GM21529 (cell line): ENCODE measurements around the gene NXPE3.
"Not testable (repeated sequence)": the region's sequence is repeated elsewhere in the genome, so short reads cannot be mapped to it uniquely, and the experiment has no call there.

ENCODE experiments used
- ATAC-seq: cut with Tn5 transposase; IDR thresholded peaks from one replicate; pipeline ENCODE4 v1.9.1; 2021; ENCODE audit not compliant: unreplicated experiment

Gene NXPE3

DNA sequence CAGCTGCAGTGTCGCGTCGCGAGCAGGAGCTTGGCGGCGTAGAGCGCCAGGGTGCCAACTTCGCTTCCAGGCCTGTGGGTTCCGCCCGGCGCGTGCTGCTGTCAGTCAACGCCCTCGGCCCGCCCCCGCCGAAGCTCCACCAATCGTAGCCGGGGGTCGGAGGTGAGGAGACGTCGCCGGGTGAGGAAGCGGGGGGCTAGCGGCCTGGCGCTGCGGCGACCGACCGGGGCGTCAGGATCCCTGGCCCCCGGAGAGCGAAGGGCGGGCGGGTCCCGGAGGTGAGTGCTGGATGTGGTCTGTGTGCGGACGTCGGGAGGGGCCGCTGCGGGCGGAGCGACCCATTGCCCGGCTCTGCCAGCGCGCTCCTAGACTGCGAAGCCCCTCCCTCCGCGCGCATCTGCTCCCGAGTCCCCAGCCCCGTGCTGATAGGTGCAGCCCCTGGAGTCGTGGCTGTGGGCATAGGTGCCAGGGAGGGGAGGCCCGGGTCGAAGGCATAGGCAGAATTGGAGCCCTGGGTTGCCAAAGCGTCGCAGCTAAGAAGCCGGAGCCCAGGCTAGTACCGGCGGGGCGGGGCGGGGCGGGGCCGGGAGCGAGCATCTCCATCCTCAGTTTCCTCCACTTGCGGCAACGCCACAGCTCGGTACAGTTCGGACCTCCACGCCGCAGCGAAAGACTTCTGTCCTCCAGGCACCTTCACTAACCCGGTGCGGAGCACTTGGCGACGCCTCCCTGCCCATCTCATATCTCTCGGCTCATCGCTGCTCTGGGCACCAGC lies at the start of gene NXPE3:
NXPE3 (plus strand) TSS at position 165 of the 775 bp plus-strand sequence. CDS start 6,386 bp downstream, outside the sequence.
- ATAC-seq, result peak; percentile 95

DNA sequence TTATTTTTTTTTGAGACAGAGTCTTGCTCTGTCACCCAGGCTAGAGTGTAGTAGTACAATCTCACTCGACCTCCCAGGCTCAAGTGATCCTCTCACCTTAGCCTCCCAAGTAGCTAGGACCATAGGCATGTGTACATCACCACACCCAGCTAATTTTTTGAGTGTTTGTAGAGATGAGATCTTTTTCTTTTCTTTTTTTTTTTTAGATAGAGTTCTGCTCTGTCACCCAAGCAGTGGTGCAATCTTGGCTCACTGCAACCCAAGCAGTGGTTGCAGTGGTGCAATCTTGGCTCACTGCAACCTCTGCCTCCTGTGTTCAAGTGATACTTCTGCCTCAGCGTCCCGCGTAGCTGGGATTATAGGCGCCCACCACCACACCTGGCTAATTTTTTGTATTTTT lies 49.4 kb upstream of the NXPE3 start:
- no peak for ATAC-seq

DNA sequence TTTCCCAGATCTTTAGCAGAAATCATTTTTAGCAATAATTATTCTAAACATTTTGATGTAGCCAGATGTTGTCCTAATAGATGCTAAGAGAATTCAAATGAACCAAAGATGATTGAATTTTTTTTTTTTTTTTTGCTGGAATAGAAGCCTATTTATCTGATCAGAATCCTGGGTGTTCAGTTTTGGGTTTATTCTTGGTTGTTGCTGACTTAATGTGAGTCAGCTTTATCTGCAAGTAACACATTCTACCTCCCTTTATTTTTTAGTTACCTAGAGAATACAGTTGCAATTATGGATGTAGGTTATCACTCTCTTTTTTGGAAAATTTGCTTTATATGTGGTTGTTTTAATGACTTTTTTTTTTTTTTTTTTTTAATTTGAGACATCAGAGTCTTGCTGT lies 48.2 kb upstream of the NXPE3 start:
- ATAC-seq, result no peak

DNA sequence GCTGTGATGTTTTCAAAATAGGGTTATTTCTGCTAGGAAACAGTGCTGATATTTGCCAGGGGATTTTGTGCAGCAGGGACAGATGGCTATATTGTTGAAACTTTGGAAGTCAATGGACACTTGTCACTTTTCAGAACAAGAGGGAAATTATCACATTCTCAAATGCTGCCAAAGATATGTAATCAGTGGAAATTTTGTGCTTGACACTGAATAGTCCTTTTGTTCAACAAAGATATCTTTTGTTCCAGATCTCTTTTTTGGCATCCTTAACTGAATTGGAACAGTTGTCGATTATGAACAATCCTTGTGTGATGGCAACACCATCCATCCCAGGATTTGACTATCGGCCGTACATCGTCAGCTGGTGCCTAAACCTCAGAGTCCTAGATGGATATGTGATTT lies 46.8 kb upstream of the NXPE3 start:
- no peak for ATAC-seq

DNA sequence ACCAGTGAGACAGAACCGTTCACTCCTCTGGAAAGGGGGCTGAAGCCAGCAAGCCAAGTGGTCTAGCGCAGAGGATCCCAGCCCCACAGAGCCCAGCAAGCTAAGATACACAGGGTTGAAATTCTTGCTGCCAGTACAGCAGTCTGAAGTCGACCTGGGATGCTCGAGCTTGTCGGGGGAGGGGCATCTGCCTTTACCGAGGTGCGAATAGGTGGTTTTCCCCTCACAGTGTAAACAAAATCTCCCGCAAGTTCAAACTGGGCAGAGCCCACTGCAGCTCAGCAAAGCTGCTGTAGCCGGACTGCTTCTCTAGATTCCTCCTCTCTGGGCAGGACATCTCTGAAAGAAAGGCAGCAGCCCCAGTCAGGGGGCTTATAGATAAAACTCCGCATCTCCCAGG lies 43.2 kb upstream of the NXPE3 start:
- ATAC-seq, result no peak

DNA sequence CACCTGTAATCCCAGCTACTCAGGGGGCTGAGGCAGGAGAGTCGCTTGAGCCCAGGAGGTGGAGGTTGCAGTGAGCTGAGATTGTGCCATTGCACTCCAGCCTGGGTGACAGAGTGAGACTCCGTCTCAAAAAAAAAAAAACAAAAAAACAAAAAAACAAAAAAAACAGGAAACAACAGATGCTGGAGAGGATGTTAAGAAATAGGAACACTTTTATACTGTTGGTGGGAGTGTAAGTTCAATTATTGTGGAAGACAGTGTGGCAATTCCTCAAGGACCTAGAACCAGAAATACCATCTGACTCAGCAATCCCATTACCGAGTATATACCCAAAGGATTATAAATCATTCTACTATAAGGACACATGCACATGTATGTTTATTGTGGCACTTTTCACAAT lies 37.1 kb upstream of the NXPE3 start:
- not testable (repeated sequence) for ATAC-seq

DNA sequence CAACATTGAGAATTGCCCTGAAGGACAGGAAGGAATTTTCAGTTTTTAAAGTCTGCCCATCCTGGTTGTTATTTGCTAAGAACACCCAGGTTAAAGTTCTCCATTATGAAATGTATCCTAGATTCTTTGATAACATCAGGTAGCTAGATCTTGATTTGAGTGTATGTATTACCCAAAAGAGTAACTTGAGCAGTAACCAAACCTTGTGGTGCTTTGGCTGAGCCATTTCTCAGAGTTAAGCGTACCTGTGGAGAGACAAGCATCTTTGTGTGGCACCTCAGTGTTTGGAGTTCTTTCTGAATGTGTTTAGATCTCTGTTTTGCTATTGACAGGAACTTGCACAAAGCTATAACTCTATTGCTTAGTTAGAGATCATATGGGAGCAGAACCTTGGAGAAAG lies 34.2 kb upstream of the NXPE3 start:
- no peak for ATAC-seq

DNA sequence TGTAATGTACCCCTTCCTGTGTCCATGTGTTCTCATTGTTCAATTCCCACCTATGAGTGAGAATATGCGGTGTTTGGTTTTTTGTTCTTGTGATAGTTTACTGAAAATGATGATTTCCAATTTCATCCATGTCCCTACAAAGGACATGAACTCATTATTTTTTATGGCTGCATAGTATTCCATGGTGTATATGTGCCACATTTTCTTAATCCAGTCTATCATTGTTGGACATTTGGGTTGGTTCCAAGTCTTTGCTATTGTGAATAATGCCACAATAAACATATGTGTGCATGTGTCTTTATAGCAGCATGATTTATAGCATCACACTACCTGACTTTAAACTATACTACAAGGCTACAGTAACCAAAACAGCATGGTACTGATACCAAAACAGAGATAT lies 33.1 kb upstream of the NXPE3 start:
- ATAC-seq, result not testable (repeated sequence)

DNA sequence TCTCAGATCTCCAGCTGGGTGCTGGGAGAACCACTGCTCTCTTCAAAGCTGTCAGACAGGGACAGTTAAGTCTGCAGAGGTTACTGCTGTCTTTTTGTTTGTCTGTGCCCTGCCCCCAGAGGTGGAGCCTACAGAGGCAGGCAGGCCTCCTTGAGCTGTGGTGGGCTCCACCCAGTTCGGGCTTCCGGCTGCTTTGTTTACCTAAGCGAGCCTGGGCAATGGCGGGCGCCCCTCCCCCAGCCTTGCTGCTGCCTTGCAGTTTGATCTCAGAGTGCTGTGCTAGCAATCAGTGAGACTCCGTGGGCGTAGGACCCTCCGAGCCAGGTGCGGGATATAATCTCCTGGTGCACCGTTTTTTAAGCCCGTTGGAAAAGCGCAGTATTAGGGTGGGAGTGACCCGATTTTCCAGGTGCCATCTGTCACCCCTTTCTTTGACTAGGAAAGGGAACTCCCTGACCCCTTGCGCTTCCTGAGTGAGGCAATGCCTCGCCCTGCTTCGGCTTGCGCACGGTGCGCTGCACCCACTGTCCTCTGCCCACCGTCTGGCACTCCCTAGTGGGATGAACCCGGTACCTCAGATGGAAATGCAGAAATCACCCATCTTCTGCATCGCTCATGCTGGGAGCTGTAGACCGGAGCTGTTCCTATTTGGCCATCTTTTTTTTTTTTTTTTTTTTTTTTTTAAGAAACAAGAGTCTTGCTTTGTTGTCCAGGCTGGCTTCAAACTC lies 25.5 kb upstream of the NXPE3 start:
- not testable (repeated sequence) for ATAC-seq

DNA sequence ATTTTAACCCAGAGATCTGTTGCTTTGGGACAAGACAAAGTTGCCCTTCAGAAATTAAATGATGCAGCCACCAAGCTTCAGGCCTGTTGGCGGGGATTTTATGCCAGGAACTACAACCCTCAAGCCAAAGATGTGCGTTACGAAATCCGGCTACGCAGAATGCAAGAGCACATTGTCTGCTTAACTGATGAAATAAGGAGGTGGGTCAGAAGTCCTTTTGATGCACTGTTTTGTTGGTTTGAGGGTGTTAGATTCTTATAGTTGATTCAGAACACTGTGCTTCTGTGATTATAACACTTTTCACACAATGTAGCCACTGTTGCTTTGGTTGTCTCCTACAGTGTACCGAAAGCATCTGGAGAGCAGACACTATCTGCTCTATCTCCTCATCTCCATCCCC lies 20.8 kb upstream of the NXPE3 start:
- no peak for ATAC-seq

DNA sequence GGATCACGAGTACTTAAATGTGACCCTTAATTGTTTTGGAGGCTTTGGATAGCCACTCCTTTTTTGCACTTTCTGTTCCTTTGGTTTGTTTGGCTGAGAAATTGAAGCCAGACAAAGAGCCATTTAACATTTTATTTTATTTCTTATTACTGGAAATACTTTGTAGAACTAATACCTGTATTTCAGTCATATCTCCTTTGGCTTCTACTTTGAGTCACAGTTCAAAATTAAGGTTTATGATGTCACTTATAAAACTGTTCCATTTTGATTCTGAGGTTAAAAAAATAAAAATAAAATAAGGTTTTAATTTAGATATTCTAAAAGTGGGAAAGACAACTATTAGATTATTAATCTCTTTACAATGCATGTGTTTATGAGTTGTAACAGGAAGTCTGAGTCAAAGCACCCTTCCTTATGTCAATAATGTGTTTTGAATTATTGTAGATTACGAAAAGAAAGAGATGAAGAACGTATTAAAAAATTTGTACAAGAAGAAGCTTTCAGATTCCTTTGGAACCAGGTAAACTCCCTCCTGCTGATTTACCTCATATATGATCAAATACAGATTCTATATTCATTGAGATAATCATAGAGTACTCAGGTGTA lies 16.9 kb upstream of the NXPE3 start:
- no peak for ATAC-seq

DNA sequence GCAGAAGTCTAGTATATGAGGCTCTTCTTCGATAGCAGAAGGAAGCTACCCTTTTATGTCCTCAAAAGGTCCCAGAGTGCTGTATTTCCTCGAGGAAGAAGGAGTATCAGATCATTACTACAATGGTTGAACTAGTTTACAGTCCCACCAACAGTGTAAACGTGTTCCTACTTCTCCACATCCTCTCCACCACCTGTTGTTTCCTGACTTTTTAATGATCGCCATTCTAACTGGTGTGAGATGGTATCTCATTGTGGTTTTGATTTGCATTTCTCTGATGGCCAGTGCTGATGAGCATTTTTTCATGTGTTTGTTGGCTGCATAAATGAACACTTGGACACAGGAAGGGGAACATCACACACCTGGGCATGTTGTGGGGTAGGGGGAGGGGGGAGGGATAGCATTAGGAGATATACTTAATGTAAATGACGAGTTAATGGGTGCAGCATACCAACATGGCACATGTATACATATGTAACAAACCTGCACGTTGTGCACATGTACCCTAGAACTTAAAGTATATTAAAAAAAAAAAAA lies 1.2 kb upstream of the NXPE3 start:
- ATAC-seq, result not testable (repeated sequence)

DNA sequence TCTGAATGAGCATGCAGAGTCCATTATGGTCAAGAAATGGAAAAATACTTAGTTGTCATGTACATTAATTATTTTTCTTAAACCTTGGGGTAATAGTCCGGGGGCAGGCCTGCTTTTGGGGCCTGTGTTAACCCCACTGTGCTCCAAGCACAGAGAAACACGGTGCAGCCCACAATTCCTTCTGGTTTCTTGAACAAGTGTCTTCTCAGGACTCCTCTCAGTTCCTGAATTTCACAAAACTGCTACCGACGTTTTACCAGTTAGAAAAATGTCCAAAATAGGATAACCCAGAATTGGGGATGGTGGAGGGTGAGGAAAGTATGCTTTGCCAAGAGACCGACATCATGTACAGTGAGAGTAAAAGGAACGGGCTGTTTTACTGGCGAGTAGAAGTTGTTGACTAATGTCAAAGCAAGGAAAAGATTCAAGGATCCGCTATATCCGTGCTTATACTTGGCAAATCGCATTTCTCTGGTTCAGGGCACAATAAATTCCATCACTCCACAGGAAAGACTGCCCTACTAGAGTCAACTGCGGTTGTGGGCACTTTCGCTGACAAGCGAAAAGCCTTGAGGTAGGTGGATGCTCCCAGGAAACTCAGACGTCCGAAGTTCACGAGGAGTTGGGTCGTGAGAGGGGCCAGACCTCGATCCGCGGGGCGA lies 495 bp upstream of the NXPE3 start:
- no peak for ATAC-seq

DNA sequence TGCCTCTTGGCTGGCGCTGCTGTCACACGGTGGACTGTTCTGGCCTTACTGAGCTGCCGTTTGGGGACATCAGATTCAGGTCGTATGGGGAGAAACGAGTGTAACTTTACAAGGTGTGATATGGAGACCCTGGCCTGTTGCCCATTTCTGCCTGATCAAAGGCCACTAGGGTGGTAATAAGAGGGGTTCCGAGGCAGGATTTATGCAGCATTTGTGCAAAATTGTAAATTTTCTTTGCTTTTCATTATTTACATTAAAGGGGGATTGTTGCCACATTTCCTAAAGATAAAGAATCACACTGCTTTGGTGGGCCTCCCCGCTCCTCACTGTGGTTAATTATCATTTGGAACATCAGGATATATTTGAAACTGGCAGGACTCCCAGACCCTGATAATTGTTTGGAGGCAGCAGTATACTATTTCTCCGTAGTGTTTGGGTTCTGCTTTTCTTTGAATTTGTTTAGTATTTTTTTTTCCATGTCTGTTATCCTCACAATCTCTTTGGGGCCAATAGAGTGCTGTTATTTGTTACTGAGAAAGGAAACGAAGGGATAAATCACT lies 891 bp downstream of the NXPE3 start:
- ATAC-seq, result peak; percentile 40

DNA sequence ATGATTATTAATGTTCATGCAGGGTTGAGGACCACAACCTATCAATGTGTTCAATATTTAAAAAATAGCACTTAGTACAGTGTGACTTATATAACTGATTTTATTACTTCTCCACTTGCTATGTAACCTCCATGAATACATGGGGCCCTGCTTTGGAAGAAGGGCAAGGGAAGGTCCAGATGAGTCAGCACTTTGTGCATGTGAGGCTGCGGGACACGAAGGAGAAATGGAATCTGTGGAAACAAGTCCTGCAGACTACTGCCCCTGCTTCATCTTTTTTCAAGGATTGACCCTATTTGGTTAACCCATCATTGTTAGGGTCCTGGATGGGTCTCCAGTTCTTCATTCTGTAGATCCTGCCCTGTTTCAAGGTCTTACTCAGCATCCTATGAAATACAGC lies 1.6 kb downstream of the NXPE3 start:
- no peak for ATAC-seq

DNA sequence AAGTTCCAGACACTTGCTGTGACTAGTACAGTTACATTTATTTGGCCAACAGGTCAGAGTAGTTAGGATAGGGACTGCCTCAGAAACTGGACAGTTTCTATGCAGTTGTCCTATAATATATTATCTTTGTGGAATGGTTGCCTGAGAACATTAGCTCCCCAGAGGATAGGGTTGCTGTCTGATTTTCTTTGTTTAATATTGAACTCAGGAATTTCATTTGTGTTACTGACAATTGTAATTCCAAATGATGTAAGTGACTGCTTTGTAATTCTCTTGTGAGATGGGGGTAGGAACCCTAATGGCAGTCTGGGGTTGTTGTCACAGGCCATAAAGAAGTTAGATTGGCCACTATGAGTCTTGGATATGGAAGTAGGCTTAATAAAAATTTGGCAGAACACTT lies 2.2 kb downstream of the NXPE3 start:
- ATAC-seq, result no peak

DNA sequence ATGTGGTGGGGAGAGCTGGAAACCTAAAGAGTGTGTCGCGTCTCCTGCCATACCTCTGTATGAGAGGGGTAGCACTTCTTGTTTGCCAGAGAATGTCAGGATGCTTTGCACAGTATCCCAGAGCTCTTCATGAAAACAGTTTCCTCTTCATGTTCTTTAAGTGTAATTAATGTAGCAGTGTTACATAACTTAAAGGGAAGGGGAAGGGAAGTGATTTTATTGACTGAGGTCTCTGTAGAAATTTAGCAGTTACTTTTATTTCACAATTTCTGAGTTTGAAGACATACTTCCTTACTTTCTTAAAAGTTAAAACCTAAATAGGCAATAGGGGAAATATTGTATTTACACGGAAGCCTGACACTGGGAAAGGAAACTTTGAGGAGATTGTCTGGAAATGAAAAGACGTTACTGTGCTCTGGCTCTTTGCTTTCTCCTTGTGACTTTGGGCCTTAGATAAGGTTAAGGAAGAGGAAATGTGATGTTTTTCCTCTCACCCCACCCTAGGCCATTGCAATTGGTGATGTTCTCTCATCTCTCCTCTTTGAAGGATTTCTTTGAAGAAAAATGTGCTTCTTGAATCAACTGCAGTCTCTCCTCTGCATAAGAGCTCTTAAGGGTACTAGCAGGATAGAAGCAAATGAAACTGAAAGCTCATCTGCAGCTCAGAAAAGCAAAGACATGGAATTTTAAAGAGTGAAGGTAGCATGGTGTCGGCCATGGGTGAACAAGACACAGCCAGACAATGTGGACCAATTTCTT lies 6.0 kb downstream of the NXPE3 start:
- no peak for ATAC-seq

DNA sequence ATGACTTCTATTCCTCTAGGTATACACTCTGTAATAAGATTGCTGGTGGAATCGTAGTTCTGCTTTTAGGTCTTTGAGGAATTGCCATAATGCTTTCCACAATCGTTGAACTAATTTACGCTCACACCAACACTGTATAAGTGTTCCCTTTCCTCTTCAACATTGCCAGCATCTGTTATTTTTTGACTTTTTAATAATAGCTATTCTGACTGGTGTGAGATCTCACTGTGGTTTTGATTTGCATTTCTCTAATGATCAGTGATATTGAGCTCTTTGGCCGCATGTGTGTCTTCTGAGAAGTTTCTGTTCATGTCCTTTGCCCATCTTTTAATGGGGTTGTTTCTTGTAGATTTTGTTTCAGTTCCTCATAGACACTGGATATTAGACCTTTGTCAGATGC lies 12.8 kb downstream of the NXPE3 start:
- ATAC-seq, result peak; percentile 97

DNA sequence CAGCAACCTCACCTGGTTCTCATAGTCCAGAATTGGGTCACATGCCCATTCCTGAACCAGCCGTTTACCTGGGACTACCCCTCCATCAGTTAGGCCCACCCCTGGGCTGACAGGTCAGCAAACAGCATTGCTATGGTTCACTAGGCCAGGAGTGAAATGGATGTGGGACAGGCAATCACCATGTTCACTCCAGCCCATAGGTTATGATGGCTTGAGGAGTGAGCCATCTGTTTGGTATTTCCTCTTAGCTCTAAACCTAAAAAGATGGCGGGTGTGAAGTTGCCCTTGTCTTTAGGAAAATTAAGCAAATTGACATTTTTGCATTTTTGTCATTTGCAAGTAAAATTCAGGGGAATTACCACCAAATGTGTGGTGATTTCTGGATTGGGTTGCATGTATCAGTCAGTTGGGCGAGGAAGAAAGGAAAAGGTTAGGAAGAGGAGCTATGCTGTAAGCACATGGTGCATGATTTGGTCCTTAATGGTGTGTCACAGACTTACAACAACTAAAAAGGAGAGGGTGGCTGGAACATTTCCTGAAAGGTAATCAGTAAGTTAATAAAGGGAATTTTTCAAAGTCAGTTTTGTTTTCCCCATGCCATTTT lies 17.2 kb downstream of the NXPE3 start:
- ATAC-seq, result no peak

DNA sequence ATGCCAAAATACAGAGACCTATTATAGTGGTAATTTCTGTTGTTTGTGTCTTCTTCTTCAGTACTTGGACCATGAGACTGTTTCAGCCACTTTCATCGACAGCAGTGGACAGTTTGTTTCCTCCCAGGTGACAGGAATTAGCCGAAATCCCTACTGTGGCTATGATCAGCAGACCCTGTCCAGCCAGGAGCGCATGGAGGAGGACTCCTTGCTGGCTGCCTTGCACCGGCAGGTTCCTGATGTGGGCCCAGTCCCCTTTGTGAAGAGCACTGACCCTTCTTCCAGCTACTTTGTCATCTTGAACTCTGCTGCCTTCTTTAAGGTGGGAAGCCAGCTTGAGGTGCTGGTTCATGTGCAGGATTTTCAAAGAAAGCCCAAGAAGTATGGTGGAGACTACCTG lies 22.2 kb downstream of the NXPE3 start:
- ATAC-seq, result no peak
